HG03045 (cell line): Measurements from ENCODE around the gene HDAC7.

Experiments
- ATAC-seq: cut with Tn5 transposase; IDR thresholded peaks from one replicate; pipeline ENCODE4 v1.9.1; 2021; ENCODE audit warnings: mild to moderate bottlenecking, moderate library complexity; ENCODE audit not compliant: unreplicated experiment

Gene HDAC7

DNA sequence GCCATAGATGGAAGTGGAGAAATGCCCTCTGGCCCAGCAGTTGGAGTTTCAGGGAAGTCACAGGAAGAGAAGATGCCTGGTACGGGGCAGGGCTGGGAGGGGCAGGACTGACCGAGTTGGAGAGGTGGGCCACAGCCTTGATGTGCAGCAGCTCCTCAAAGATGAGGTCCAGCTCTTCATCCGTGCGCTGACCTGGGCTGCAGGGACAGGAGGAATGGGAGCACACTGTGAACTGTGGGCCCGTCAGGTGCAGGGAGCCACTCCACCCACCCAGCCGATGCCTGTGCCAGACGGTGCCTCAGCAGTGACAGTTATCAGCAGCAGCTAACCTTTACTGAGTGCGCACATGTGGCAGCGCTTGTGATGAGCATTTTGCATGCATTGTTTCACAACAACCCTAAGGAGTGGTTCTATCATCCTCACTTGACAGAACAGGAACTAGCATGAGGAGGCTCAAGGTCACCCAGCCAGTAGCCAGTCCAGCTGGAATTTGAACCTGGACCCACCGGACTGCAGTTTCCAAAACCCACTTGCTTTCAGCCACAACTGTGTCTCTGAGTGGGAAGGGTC, 69.4 kb downstream of the HDAC7 start:
- ATAC-seq: no peak

DNA sequence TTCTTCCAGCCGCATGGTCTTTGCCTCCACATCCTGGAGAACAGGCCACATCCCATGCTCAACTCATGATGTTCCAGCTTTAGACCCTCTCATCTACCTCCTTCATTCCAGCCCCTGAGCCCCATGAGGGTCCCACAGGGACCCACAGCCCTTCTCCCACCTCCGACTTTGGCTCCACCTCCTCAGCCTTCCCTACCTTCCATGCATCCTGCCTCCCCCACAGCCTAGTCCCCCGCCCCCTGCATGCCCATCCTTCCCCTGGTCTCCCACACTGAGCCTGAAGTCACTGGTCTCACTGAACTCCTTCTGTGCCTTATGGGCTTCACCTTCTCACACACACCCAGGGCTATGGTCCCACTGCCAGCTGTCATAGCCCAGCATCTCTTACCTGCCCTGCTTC, 70.8 kb downstream of the HDAC7 start:
- no peak for ATAC-seq

DNA sequence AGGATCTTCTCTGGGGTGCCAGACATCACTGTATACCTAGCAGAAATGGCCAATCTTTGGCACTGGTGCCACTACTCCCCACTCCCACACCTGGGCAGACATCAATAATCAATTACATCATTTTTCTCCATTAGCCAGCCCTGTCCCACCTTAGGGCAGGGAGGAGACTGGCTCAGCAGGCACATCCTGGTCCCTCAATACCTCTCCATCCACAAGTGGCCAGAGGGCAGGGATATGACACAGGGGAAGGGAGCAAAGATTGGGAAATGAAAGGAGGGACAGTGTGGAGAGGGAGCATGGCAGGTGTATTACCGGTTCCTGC, 71.2 kb downstream of the HDAC7 start:
- ATAC-seq: no peak

DNA sequence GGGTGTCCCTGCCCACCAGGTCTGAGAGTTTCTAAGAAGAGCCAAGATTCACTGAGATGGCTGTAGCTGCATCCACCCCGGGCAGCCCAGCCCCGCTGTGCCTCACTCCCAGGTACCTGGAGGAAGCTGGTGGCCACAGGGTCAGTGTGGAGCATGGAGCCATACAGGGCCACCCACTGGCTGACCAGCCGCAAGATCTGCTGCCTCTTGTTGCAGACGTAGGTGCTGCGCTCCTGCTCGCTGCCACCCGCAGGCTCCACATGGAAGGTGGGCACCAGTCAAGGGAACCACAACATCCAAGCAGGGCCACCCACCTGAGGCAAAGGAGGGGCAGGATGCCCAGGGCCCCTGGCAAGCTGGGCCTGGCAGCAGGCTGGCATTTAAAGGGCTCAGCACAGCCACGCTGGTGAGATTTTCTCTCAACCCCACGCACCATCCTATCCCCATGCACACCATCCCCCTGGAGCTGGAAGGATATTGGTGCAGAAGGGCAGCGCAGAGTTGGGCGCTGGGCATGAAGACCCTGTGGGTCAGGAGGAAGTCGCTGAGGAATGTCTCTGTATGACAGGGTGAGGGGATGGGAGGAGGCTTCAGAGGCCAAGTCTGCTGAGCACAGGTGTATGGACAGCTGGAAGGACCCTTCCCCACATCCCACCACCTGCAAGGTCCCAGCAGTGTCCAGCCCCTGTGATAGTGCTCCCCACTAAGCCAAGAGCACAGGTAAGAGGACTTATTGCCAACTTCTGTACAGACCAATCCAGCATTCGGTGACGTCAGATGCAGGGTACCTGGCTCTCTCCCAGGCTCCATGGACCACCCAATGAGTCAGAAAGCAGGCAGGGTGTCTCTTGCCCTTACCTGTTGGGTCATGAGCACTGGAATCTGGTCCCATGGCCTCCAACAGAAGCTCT, 71.9 kb downstream of the HDAC7 start:
- no peak for ATAC-seq

DNA sequence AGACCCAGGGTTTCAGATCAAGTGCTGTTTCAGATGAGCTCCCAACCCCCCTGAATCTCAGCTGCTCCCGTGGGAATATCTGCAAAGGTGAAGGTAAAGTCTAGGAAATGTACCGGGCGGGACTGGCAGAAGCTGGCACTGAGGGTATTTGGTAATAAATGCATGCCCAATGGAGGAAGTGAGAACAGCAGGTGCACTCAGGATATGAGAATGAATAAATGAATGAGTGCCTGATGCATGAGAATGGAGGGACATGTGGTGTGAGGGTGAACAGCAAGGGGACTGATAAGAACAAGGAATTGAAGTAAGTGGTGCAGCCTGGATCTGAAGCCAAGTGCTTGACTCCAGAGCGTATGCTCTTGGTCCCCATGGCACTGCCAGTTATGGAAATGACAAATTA, 72.6 kb downstream of the HDAC7 start:
- no peak for ATAC-seq

DNA sequence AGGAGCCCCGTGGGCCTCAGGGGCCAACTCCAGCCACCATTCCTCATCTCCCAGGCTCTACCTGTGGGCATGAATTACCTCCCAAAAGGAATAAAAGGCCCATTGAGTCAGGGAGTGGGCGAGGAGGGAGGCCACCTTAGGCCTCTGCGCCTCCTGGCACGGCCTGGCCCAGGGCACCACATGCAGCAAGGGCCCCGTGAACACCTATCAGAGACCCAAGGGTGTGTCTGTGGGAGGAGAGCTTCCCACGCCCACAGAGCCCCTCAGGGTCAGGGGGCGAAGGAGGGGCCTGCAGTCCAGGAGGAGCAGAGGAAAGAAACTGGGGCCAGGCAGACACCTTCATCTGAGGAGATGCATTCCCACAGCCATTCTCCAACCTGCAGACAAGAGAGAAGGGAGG, 73.2 kb downstream of the HDAC7 start:
- ATAC-seq: no peak

DNA sequence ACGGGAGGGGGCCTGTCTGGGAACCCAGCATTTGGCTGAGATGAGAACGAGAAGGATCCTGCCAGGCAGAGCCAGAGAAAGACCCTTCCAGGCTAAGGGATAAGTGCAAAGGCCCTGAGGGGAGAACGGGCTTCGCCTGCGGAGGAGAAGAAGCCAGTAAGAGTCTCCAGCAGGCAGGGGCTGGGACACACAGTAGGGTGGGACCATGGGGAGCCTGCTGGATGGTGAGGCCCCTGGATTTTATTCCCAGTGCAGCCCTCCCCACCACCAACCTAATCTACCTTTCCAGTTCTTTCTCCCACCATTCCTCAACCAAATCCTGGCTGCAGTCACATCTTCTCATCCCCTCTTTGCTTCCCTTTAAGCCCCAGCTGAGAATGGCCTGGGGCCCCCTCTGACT, 73.6 kb downstream of the HDAC7 start:
- no peak for ATAC-seq

DNA sequence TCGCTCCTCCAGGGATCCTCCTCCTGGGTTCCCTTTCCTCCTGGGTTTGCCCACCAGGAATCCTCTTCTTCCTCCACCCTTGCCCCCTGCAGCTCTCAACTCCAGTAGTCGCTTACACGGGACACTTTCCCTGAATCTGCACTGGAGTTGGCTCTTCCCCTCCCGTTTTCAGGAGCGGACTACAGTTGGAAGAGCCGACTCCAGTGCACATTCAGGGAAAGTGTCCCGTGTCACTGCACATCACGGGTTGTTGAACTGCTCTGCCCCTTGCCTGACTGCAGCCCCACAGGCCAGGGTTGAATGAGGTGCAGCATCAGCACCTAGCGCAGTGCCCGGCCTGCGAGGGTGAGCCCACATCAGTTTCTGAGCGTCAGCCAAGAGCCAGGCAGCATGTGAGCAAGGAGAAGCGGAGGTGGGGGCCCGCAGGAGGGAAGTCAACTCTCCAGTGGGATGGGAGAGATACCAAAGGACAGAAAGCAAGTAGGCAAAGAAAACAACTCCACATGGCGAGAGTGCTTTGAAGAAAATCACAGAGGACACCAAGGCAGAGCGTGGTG, 74.1 kb downstream of the HDAC7 start:
- ATAC-seq: no peak

DNA sequence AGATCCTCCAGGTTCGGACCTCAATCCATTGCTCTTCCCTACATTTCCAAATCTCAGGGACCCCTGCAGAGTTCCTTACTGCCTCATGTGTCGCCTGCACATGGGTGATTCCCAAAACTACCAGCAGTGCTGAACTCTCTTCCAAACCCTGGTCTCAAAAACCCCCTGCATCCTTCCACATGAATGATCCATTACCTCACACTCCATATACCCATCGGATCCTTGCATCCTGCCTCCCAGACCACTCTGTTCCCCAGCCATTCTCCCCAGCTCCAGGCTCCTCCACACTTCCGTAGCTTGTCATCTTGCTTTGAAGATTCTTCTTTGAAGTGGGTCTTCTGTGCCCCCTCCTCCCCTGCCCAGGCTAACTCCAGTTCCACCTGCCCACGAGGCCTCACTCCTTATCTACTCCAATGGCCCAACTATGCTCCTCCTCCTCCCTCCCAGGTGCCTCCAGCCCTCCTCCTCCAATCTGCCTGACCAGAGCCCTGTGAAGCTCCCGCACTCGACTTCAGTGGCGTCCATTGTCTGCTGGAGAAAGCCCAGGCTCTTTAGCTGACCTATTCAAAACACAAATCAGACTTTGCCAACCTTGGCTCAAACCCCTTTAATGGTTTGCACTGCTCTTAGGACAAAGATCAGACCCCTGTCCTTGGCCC, 74.8 kb downstream of the HDAC7 start:
- no peak for ATAC-seq

DNA sequence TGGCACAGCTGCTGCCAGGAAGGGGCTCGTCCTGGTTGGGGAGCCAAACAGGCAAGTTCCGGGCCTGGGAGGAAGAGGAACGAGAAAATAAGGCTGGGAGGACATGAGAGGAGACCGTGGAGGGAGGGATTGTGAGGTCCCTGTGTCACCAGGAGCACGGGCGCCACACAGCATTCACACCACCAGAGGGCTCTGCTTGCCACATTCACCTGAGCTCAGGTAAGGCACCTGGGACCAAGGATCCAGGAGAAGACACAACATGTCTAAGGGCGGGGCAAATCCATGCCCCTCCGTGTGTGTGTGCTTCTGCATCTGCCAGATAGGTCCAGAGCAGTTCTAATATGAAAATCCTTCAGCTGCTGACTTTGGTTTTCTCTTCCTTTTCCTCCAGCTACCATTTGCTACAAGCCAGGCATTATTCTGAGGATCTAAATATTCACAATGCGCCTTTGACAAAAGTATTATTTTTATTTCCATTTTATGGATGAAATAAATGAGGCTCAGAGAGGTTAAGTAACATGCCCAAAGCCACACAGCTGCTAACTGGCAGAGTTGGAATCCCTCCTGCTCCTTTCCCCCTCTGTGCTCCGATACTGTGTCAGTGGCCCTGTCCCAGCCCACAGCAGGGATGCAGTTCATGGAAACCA, 75.6 kb downstream of the HDAC7 start:
- no peak for ATAC-seq

DNA sequence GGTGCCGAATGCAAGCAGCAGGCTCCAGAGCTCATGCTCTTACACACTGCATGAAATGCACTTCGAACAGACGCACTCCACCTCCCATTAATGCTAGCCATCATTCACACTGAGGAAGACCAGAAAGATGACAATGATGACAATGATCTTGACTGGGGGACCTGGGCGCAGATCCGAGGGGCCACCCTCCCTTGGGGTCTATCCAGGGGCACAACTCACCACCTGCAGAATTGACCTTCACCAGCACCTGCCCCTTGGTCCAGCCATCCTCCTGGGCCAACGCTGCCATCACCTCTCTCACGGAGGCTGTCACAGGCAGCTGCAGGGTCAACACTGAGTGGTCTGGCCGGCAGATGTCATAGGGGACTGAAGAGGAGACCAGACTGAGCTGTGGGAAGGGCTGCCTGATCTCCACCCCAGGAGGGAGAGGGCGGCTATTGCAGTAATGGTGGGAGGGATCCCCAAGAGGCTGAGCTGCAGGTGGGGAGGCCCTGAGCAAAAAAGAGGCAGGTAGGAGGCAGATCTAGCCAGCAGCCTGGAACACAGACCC, 76.3 kb downstream of the HDAC7 start:
- no peak for ATAC-seq

DNA sequence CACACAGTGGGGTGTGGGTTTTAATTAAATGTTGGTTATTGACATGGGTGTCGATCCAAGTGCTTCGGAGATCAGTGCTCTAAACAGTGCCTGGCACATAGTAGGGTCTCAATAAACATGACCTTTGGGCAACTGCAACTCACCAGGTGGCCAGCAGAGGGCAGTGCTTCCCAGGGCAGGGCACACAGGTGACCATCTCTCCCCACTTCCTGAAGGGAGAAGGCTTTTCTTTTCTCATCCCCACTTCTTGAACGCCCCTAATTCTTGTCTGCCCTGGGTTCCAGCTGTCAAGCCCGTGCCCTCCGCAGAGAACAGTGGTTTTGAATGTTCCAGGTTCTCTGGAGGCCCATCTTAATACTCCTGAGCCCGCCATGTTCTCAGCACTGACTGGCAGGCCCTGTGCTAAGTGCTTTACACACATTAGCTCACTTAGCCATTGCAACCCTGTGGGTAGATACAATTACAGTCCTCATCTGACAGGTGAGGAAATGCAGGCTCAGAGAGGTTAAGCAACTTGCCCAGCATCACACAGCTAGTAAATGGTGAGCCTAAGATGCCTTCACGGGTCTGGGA, 77.4 kb downstream of the HDAC7 start:
- ATAC-seq: no peak

DNA sequence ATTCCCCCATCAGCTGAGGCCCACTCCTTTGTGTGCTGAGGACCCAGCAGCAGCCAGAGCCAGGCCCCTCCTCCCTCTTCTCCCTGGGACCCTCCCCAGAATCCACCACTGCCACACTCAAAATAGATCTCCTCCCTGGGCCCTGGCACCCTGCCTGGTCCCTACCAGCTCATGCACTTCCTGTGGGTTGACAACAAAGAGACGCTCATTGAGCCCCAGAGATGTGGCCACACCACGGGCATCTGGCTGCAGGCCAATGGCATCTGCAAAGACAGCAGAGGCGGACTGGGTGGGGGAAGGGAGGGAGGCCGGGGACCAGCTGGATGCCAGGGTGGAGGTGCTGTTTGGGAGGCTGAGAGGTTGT, 78.4 kb downstream of the HDAC7 start:
- no peak for ATAC-seq

DNA sequence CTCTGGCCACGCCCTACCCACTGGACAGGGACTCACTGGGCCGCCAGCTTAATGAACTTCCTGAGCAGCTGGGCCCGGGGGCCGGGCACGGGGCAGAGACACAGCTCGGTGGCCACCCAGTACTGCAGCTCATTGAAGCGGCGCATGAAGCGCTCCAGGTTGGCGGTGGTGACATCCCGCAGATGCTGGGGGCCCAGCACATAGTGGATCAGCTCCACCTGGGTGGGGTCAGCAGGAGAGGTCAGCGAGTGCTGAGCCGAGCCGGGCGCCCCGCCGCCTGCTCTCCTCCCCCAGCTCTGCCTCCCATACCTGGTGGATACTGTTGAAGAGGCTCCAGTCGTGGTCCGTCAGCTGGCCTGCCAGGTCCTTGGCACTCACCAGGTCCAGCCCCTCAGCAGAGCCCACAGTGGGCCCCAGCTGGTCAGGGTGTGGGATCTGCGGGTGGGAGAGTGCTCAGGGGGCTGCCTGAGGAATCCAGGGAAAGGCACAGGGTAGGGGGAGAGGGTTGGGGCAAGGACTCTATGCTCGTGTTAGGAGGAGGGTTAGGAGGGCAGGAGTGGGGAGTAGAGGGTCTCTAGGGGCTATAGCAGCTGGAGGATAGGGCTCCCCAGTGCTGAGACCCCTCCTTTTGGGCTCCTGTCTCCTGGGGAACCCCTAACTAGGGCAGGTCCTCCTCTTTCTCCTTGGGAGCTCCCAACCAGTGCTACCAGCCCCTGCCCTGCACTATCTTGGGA, 78.9 kb downstream of the HDAC7 start:
- ATAC-seq: no peak

DNA sequence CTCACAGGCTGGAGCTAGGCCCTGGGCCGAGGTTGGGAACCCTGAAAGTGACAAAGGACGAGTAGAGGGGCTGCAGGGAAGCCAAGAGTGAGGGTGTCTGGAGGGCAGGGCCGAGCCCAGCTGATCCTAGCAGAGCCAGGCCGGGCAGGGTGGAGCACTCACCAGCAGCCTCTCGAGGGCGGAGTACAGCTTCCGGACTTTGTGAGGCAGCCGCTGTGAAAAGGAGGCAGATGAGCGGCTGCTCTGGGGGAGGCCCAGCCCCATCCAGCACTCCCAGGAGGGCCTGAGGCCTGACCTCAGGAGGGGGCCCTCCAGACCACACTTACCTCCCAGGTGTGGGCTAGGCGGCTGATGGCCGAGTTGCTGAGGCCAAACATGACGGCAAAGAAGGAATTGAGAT, 79.7 kb downstream of the HDAC7 start:
- peak; percentile 45 for ATAC-seq

DNA sequence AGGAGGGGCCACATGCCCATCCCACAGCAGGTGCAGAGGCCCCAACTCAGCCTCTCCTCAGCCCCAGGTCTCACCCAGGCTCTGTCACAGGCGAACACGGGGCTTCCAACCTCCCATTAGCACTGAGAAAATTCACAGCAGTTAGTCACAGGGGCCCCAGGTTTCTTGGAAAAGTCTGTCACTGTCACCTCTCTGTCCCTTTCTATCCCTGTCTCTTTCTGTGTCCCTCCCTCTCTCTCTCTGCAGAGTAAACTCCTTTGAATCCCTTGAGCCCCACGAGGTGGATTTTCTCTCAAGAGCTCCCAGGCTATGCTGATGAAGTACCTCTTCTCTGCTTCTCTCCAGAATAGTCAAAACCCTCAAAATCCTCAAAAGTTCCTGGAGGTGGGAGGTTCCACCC, 80.4 kb downstream of the HDAC7 start:
- no peak for ATAC-seq

DNA sequence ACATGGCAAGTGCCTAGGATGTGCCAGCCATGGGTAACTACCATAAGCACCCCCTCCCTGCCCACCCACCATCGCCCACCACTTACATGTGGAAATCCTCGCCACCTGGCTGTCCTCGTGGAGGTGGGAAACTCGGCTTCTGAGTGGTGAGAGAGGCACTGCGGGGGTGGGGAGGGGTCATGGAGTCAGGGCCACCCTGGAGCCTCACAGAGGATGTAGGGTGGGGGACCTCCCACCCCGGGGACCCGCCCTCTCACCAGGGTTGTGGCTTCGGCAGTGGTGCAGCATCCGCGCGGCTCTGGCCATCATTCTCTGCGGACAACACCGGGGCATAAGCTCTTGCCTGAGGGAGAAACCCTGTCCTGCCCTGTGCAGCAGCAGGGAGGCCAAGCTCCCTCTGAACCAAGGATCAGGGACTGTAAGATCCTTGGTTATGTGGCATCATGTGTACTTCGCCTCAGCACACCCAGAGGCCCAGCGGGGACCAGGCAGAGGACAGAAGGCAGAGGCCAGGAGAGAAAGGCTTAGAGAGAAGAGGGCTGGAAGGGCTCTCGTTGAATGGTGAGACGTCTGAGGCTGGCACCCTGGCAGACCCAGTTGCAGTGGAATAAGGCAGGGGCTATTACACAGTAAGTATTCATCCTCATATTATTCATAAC, 81.6 kb downstream of the HDAC7 start:
- ATAC-seq: no peak

DNA sequence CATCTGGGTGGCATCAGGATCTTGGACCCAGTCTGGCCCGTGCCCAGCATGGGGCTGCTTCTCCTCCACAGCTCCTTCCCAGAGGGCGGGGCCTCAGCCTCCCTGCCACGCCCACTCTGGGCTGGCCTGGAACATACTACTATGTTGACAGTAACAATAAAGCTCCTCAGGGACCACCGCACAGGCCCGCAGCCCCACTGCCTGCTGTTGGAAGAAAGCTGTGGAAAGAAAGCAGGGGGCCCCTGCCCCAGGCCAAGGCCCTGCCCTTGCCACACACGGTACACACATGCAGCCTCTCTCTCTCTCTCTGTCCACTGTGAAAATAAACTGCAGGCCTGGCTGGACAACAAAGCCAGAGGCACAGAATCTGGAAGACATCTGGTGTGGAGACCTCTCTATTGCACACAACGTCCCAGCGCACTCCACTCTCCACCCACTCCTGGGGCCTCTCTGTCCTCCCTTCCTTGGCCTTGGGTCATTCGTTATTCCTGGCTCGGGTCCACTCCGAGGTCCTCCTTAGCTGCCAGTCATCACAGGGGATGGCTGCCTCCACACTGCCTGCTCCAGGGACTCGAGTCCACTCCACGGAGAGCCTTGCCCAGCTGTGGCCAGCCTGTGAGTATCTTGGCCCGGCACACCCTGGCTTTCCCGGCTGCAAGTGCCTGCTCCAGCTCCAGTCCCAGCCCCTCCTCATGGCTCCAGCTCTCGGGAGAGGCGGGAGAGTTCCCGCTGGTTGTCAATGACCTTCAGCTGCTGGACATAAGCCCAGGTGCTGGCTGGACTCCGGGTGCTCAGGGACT, 82.6 kb downstream of the HDAC7 start:
- no peak for ATAC-seq

DNA sequence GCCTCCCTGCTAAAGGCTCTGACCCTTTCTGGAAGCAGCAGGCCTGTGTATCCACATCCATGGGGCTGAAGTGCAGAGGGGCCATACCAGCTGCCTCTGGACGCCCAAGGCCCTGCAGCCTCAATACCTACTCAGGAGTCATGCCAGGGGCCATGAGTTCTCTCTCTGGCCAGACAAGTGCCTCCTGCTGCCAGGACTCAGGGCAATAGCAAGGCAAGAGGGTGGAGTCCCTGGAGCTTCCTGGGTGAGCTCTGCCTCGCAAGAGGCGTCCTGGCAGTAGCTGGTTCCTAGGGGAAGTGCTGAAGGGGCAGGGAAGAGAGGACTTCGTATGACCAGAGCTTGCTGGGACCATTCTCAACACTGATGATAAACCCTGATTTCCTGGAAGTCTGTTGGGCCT, 83.5 kb downstream of the HDAC7 start:
- no peak for ATAC-seq
